K562 (cell line): ENCODE results near the gene RAB2B. TPM values are rescaled to one million over a fixed set of nuclear protein-coding genes. Genes with fewer than 3 reads are reported as not detected.
A peak's percentile ranks its signal among the peaks of the same experiment; 100 is the strongest.

Experiments
- ATAC-seq: fragments of 200-7000 bp; cut with Tn5 transposase; 3 replicates; pipeline ENCODE4 v1.9.1; 2020; ENCODE audit warnings: moderate library complexity
- BruUV-seq: library from RNA; stranded (reverse); fragments of 400-500 nt; replicated peaks from 2 replicates; lab custom pipeline; 2021; lab: Mats Ljungman, UMichigan
- CTCF ChIA-PET: fragments of 300-600 bp; formaldehyde crosslinking; extraction: SDS; loops from one replicate; lab custom pipeline; 2021; ENCODE audit warnings: low intra/inter-chr PET ratio; lab: Yijun Ruan, JAX
- POLR2A ChIA-PET: fragments of 300-600, 350-650 bp; sonication (Branson Sonifier 250); formaldehyde crosslinking; extraction: SDS; loops from one replicate; lab custom pipeline; 2021; ENCODE audit warnings: antibody characterized with exemption, inconsistent platforms; lab: Yijun Ruan, JAX
- DNase-seq, 4 experiments: peaks; one replicate each; pipeline versions ENCODE4 v3.0.0 to v3.0.0-alpha.2; 2011 to 2018; ENCODE audit warnings: low spot score in 3 of 4, mixed read lengths in 3 of 4; ENCODE audit errors: extremely low read depth in 1 of 4
- FAIRE-seq: peaks from 2 replicates; lab custom pipeline; 2011; peaks lifted over from hg19 to GRCh38; lab: Jason Lieb, UNC
- H2AFZ ChIP-seq: 2 replicates; pipeline ENCODE4 v1.6.0; 2011; ENCODE audit warnings: low read depth, low read length, control low read depth, inconsistent platforms
- H3K27ac ChIP-seq: fragments of 200-600 bp; 3 replicates; pipeline ENCODE4 v1.8.0; 2011; ENCODE audit warnings: low read depth, mild to moderate bottlenecking, control low read depth, inconsistent platforms, low read length, moderate library complexity, mixed read lengths; ENCODE audit errors: extremely low read depth
- H3K27me3 ChIP-seq, 2 experiments: fragments of 300-600 bp in 1 of 2; 2 replicates in 1 of 2; 3 replicates in 1 of 2; pipeline versions ENCODE4 v1.6.0 to v1.8.0; 2011; ENCODE audit warnings: inconsistent platforms in 2 of 2, low read length in 2 of 2, mild to moderate bottlenecking in 1 of 2, mixed read lengths in 1 of 2, moderate library complexity in 1 of 2; ENCODE audit not compliant: control insufficient read depth in 2 of 2, insufficient read depth in 2 of 2
- H3K36me3 ChIP-seq: fragments of 300-600 bp; 3 replicates; pipeline ENCODE4 v1.8.0; 2011; ENCODE audit warnings: mild to moderate bottlenecking, low read length, inconsistent platforms; ENCODE audit not compliant: control insufficient read depth, insufficient read depth
- H3K4me1 ChIP-seq, 2 experiments: fragments of 200-600 bp in 1 of 2; replicated peaks in 1 of 2; 2 replicates in 1 of 2; 3 replicates in 1 of 2; pipeline versions ENCODE4 v1.5.1 to v1.8.0; 2011; ENCODE audit warnings: inconsistent platforms in 2 of 2, low read length in 2 of 2, mild to moderate bottlenecking in 1 of 2, mixed read lengths in 1 of 2, moderate library complexity in 1 of 2; ENCODE audit not compliant: control insufficient read depth in 2 of 2, insufficient read depth in 2 of 2
- H3K4me2 ChIP-seq: 2 replicates; pipeline ENCODE4 v1.6.1; 2011; ENCODE audit warnings: low read length, control low read depth, inconsistent platforms, mixed read lengths; ENCODE audit not compliant: insufficient read depth
- H3K4me3 ChIP-seq: fragments of 200-600 bp; sonication (generic), shearing (Covaris generic); 2 replicates; pipeline ENCODE4 v1.5.1; 2016; ENCODE audit warnings: control low read depth, inconsistent platforms
- H3K79me2 ChIP-seq: fragments of 200-600 bp; 3 replicates; pipeline ENCODE4 v1.8.0; 2011; ENCODE audit warnings: low read length, inconsistent platforms; ENCODE audit not compliant: control insufficient read depth, insufficient read depth
- H3K9ac ChIP-seq, 2 experiments: 2 replicates each; pipeline versions ENCODE4 v1.6.0 to v1.6.1; 2011; ENCODE audit warnings: low read depth in 2 of 2, low read length in 2 of 2, control low read depth in 1 of 2, inconsistent platforms in 1 of 2, mild to moderate bottlenecking in 1 of 2, mixed read lengths in 1 of 2; ENCODE audit not compliant: insufficient read depth in 1 of 2
- H3K9me1 ChIP-seq: one replicate; pipeline ENCODE4 v1.6.0; 2011; ENCODE audit warnings: inconsistent platforms, mild to moderate bottlenecking, low read length, moderate library complexity; ENCODE audit not compliant: control insufficient read depth, insufficient read depth
- H3K9me3 ChIP-seq: replicated peaks from 2 replicates; pipeline ENCODE4 v1.5.1; 2011; ENCODE audit warnings: low read depth, low read length, inconsistent platforms; ENCODE audit not compliant: control insufficient read depth, insufficient read depth
- H4K20me1 ChIP-seq: replicated peaks from 2 replicates; pipeline ENCODE4 v1.6.1; 2011; ENCODE audit warnings: low read length, inconsistent platforms, mixed read lengths; ENCODE audit not compliant: control insufficient read depth, insufficient read depth
- RERE ChIP-seq: sonication (generic); formaldehyde crosslinking; IDR thresholded peaks from 2 replicates; pipeline ENCODE4 v1.8.0; 2023; ENCODE audit warnings: missing genetic modification reagents, mild to moderate bottlenecking, borderline replicate concordance
- WGBS: fragments of 100-300 bp; shearing (Covaris generic); methylation state at CpG from one replicate; pipeline ENCODE4 v1.1.6; 2016; ENCODE audit warnings: low coverage, mixed read lengths; ENCODE audit not compliant: insufficient coverage; ENCODE audit errors: missing lambda C conversion rate; 5-methylcytosine and 5-hydroxymethylcytosine counted together
- in situ Hi-C: fragments of 300-500 bp; cut with MboI; formaldehyde crosslinking; loops from 4 replicates; pipeline ENCODE4 v1.15.0; 2018; ENCODE audit warnings: inconsistent platforms, mixed read lengths
- intact Hi-C: fragments of 100-400 bp; cut with micrococcal nuclease; formaldehyde crosslinking; loops from 2 replicates; pipeline ENCODE4 v1.14.2; 2022
- polyA plus RNA-seq, 8 experiments: library from polyadenylated mRNA; depleted of rRNA in 4 of 8; stranded (reverse) in 5 of 8; unstranded in 3 of 8; fragments of >200 nt; fragmentation: Nextera tagmentation in 2 of 8; fragmentation: Illumina TruSeq in 1 of 8; extraction: Ambion mirVana in 2 of 8; extraction: Trizol in 1 of 8; gene quantifications; 2 replicates each; pipeline versions ENCODE4 v1.2.1 to v1.2.3, GENCODE V29; 2011 to 2014; ENCODE audit warnings: inconsistent platforms in 1 of 8, missing spikeins in 1 of 8
- total RNA-seq, 7 experiments: library from RNA; depleted of rRNA in 6 of 7; stranded (reverse); fragments of >200 nt in 6 of 7; fragmentation: Illumina TruSeq in 2 of 7; extraction: Trizol in 2 of 7; gene quantifications; 2 replicates each; pipeline versions ENCODE4 v1.2.1 to v1.2.3, GENCODE V29; 2011 to 2021; ENCODE audit warnings: low replicate concordance in 1 of 7
- TF ChIP-seq, protein P1 (sequence below): sonication (generic); formaldehyde crosslinking; IDR thresholded peaks from 2 replicates; pipeline ENCODE4 v1.8.0; 2023; ENCODE audit warnings: mild to moderate bottlenecking, missing genetic modification reagents

Gene RAB2B
- total and polyA plus RNA-seq, 9 of the 15 experiments (the other 6 are each of a cell fraction or from before 2014, with no cell fraction given) = 4.6 to 19.8 (median 9.8) TPM

DNA sequence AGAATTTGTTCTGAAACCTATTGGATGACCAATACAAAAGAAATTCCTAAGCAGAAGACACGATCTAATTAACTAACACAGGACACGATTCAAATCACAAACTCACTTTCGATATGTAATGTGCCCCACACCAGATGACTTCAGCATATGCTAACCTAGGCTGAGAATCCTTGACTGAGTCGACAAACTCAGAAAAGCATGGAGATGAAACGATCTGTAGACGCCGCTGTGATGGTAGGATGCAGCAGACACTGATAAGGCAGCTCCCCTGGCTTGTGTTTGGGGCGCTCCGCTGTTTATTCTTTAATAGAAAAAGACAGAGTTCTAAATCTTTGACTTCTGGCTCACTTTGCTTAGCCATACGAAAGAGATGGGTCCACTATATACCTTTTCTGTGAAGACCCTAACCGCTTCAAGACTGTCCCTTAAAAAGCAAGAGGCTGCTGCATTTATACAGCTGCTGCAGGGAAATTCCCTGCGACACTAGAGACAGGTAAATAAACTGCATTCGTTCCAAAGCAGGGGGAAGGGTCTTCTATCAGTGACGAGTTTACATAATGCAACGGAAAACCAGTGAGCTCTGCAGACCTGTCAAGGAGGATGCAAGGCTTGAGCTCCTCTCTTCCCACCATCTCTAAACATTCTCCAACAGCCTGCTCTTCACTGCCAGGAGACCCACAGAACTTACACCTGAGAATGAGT is 21.8 kb downstream of the RAB2B start:
- POLR2A ChIA-PET = interaction anchor here (0.6 to 3.7 kb wide), 9 partner anchors 9 to 94 kb away, joined by 3 to 13 read pairs (median 6); partner anchors contain the start of genes RAB2B and SUPT16H
- H2AFZ ChIP-seq = peak overlapping the region; percentile 90; the same call in 1 of the 2 replicates
- CTCF ChIA-PET = no interaction called here
- no peaks in the 10 kb centered on the region for H3K27me3 ChIP-seq
- H3K4me1 ChIP-seq = peaks cover 3 to 4% of the 10 kb centered on the region in 2 experiments; a peak in 3 of 5 replicates
- H3K36me3 ChIP-seq = peaks cover 20% of the 10 kb centered on the region
- intact Hi-C loops = no loop called here
- H4K20me1 ChIP-seq = no peaks in the 10 kb centered on the region
- H3K79me2 ChIP-seq = peaks cover 58% of the 10 kb centered on the region
- DNase-seq (peak in 2 of 4 experiments; percentile 30 to 42), FAIRE-seq (peak; percentile 42), ATAC-seq (peak; percentile 49)
- H3K27ac ChIP-seq = peak overlapping the region; percentile 84
- H3K9me1 ChIP-seq = no peaks in the 10 kb centered on the region
- H3K4me2 ChIP-seq = peak overlapping the region; percentile 91
- BruUV-seq = TSS peak; percentile 59
- H3K9me3 ChIP-seq = no peaks in the 10 kb centered on the region
- H3K9ac ChIP-seq = peak overlapping the region; percentile 91 to 93
- WGBS = 1% methylated on average over 12 of the region's 15 CpGs
- no peak for TF ChIP-seq RERE (CRISPR knock-in tag)
- TF ChIP-seq, protein P1, sequence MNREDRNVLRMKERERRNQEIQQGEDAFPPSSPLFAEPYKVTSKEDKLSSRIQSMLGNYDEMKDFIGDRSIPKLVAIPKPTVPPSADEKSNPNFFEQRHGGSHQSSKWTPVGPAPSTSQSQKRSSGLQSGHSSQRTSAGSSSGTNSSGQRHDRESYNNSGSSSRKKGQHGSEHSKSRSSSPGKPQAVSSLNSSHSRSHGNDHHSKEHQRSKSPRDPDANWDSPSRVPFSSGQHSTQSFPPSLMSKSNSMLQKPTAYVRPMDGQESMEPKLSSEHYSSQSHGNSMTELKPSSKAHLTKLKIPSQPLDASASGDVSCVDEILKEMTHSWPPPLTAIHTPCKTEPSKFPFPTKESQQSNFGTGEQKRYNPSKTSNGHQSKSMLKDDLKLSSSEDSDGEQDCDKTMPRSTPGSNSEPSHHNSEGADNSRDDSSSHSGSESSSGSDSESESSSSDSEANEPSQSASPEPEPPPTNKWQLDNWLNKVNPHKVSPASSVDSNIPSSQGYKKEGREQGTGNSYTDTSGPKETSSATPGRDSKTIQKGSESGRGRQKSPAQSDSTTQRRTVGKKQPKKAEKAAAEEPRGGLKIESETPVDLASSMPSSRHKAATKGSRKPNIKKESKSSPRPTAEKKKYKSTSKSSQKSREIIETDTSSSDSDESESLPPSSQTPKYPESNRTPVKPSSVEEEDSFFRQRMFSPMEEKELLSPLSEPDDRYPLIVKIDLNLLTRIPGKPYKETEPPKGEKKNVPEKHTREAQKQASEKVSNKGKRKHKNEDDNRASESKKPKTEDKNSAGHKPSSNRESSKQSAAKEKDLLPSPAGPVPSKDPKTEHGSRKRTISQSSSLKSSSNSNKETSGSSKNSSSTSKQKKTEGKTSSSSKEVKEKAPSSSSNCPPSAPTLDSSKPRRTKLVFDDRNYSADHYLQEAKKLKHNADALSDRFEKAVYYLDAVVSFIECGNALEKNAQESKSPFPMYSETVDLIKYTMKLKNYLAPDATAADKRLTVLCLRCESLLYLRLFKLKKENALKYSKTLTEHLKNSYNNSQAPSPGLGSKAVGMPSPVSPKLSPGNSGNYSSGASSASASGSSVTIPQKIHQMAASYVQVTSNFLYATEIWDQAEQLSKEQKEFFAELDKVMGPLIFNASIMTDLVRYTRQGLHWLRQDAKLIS (CRISPR knock-in tag) = 0 out of 2 replicates have a peak, but pooled peaks have one; percentile 38
- in situ Hi-C loops = no loop called here
- peak overlapping the region; percentile 99 for H3K4me3 ChIP-seq
